GM20000 (cell line): ENCODE data around the gene MAVS.
A peak's percentile ranks its signal among the peaks of the same experiment; 100 is the strongest.
"Not testable (repeated sequence)": the region's sequence is repeated elsewhere in the genome, so short reads cannot be mapped to it uniquely, and the experiment has no call there.

ENCODE experiments used
- DNase-seq: peaks from one replicate; pipeline ENCODE4 v3.0.0; 2012; ENCODE audit warnings: low spot score
- CTCF ChIP-seq: IDR thresholded peaks from 2 replicates; pipeline ENCODE4 v1.5.1; 2012; ENCODE audit warnings: mild to moderate bottlenecking, control low read depth; ENCODE audit errors: extremely low read depth, missing control alignments

MAVS gene

GRCh38 chr20:3875378-3875974, 28.8 kb downstream of the MAVS start:
- DNase-seq, result no peak
- TF ChIP-seq CTCF, result no peak

GRCh38 chr20:3876000-3876399, 29.4 kb downstream of the MAVS start:
- no peak for TF ChIP-seq CTCF
- DNase-seq, result no peak

GRCh38 chr20:3876676-3877075, 30.0 kb downstream of the MAVS start:
- DNase-seq, result no peak

GRCh38 chr20:3878921-3879274, 32.3 kb downstream of the MAVS start:
- not testable (repeated sequence) for DNase-seq

More at GRCh38 chr20:3876676-3877075, 30.0 kb downstream of the MAVS start:
- no peak for TF ChIP-seq CTCF

- no peak for TF ChIP-seq CTCF
- no peak for DNase-seq
These were observed 39.1 kb downstream of the MAVS start for GRCh38 chr20:3885715-3886114.

GRCh38 chr20:3887876-3888620, 41.4 kb downstream of the MAVS start:
- DNase-seq, result no peak

GRCh38 chr20:3888622-3889488, 42.2 kb downstream of the MAVS start, which contains the start of gene PANK2:
Gene PANK2, plus strand, starts transcription at chr20:3889387.
- DNase-seq, result peak; percentile 99
- peak; percentile 33 for TF ChIP-seq CTCF

More at GRCh38 chr20:3887876-3888620, 41.4 kb downstream of the MAVS start:
- no peak for TF ChIP-seq CTCF
